Subcutaneous adipose tissue (tissue), 4 donors: ENCODE data around the gene TRIO. TPM values are rescaled to one million over a fixed set of nuclear protein-coding genes. Genes with fewer than 3 reads are reported as not detected.

Experiments used
- CTCF ChIP-seq: fragments of 450-650 bp; IDR thresholded peaks from one replicate; pipeline ENCODE4 v1.5.1; 2016; ENCODE audit warnings: low read depth, mild to moderate bottlenecking, control low read depth, antibody characterized with exemption, moderate library complexity
- total RNA-seq, 4 donors: library from RNA; depleted of rRNA; stranded (reverse); fragments of >200 nt; gene quantifications; one replicate each; pipeline ENCODE4 v1.1.0, GENCODE V29; 2016

Gene TRIO
- total RNA-seq, 4 donors from 2014 or later, result 193 to 238 (median 212) TPM

DNA sequence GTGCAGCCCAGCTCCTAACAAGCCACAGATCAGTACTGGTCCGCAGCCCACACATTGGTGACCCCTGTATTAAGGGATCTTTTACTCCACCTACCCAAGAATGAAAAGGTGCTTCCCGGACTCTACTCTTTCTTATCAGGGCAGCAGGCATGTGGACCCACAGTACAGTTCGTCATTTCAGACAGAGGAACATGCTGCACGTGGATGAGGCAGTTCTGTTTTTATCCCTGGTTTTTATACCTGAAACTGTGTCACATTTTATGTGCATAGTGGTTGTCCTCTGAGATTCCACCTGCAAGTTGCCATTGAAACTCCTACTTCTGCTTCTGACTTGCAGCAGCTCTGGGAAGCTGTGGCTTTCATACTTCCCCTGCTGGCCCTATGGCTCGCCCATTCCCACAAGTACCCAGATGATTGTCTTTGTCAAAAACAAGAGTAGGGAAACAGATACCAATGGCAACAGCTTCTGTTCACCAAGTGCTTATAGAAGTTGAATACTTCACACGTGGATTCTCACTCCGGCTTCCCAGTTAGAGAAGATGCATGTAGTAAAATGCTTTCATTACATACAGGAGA, 208.0 kb downstream of the TRIO start:
- TF ChIP-seq CTCF, result no peak

DNA sequence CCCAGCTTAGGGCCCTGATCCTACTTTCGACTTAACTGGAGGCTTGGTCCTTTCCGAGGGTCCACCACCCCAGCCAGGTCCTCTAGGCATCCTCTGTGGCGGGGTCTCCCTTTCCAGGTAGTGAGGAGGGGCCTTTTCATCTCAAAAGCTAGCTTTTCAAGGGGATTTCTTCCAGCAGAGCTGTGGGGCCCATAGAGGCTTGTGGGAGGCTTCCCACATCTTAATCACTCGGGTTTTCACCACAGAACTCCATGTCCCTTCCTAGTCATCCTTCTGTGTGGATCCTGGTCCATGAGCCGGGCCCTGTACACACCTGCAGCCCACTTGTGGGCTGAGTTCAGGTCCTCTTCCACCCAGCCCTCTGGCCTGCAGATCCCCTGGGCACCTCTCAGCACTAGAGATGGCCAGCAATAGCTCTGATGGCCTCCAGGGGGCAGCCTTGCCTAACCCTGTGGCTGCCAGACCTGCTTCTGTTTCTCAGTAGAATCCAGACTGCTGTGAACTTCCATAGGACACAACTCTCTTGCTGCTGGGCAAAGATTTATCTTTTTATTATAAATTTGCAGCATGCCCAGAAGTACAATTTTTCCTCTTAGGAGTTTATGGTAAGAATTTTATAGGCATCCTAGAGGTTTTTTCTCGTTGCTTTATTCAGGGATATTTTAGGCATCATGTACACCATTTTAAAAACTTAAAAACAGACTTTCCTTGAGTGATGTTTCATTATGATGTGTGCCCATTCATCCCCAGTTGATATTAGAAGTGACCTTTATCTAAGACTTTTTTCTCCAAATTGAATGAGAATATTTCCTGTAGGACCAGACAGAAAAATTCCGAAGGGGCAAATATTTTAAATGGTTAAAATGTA, 208.9 kb downstream of the TRIO start:
- no peak for TF ChIP-seq CTCF

- no peak for TF ChIP-seq CTCF
Measured at GRCh38 chr5:14353726-14354474, 210.8 kb downstream of the TRIO start.

DNA sequence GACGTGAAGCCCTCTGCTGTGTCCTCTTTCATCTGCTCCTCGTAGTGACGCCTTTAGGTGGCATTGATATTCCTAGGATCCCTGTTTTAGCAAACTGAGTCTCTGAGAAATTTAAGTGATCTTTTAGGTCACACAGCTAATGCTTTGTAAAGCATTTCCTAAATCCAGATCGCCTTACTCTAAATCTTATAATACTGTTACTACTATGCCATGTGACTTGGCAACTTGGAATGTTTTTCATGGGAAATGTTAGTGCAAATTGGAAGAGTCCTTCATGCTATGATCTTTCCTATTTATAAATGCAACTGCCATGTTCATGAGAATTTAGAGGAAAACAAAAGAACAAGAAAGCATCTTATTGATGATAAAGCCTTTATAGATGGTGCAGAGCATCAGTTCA, 212.2 kb downstream of the TRIO start:
- TF ChIP-seq CTCF, result no peak

- no peak for TF ChIP-seq CTCF
Measured at GRCh38 chr5:14356305-14356704, 213.2 kb downstream of the TRIO start.

GRCh38 chr5:14357441-14357840, 214.3 kb downstream of the TRIO start:
- TF ChIP-seq CTCF, result no peak

GRCh38 chr5:14357851-14358250, 214.7 kb downstream of the TRIO start:
- TF ChIP-seq CTCF, result no peak
